HCEC 1CT (cell line): ENCODE measurements around the gene UMAD1.
"Not testable (repeated sequence)": the region's sequence is repeated elsewhere in the genome, so short reads cannot be mapped to it uniquely, and the experiment has no call there.

Source experiments
- DNase-seq: peaks from one replicate; pipeline ENCODE4 v3.0.0-alpha.2; 2017

Gene UMAD1

GRCh38 chr7:7769710-7770627 lies 129.4 kb downstream of the UMAD1 start:
- DNase-seq, result peak; percentile 45

- peak; percentile 17 for DNase-seq
Measured at GRCh38 chr7:7771452-7771851, 130.9 kb downstream of the UMAD1 start.

GRCh38 chr7:7772397-7772821 lies 131.9 kb downstream of the UMAD1 start:
- peak; percentile 15 for DNase-seq

- DNase-seq, result no peak
Measured at GRCh38 chr7:7773334-7774309, 133.1 kb downstream of the UMAD1 start.

GRCh38 chr7:7779888-7780287 lies 139.3 kb downstream of the UMAD1 start:
- DNase-seq, result no peak

- no peak for DNase-seq
Measured at GRCh38 chr7:7783001-7783400, 142.4 kb downstream of the UMAD1 start.

- no peak for DNase-seq
Measured at GRCh38 chr7:7785344-7785973, 144.9 kb downstream of the UMAD1 start.

- no peak for DNase-seq
Measured at GRCh38 chr7:7786595-7786994, 146.0 kb downstream of the UMAD1 start.

GRCh38 chr7:7789551-7789988 lies 149.0 kb downstream of the UMAD1 start:
- no peak for DNase-seq

- no peak for DNase-seq
Measured at GRCh38 chr7:7790041-7790741, 149.6 kb downstream of the UMAD1 start.

GRCh38 chr7:7791523-7791922 lies 151.0 kb downstream of the UMAD1 start:
- DNase-seq, result no peak

- no peak for DNase-seq
Measured at GRCh38 chr7:7792056-7792455, 151.5 kb downstream of the UMAD1 start.

- DNase-seq, result no peak
Measured at GRCh38 chr7:7793249-7793648, 152.7 kb downstream of the UMAD1 start.

GRCh38 chr7:7793921-7794320 lies 153.4 kb downstream of the UMAD1 start:
- DNase-seq, result no peak

GRCh38 chr7:7795203-7795602 lies 154.7 kb downstream of the UMAD1 start:
- no peak for DNase-seq

- DNase-seq, result peak; percentile 80
Measured at GRCh38 chr7:7795630-7796121, 155.1 kb downstream of the UMAD1 start.

- DNase-seq, result no peak
Measured at GRCh38 chr7:7798510-7798909, 158.0 kb downstream of the UMAD1 start.

GRCh38 chr7:7799138-7799537 lies 158.6 kb downstream of the UMAD1 start:
- DNase-seq, result peak; percentile 43

GRCh38 chr7:7802531-7802930 lies 162.0 kb downstream of the UMAD1 start:
- no peak for DNase-seq

GRCh38 chr7:7803715-7804178 lies 163.2 kb downstream of the UMAD1 start:
- no peak for DNase-seq

GRCh38 chr7:7804822-7805221 lies 164.3 kb downstream of the UMAD1 start:
- DNase-seq, result not testable (repeated sequence)
